ENCODE data around the gene STXBP5. TPM values are rescaled to one million over a fixed set of nuclear protein-coding genes. Genes with fewer than 3 reads are reported as not detected.
"Not testable (repeated sequence)": the region's sequence is repeated elsewhere in the genome, so short reads cannot be mapped to it uniquely, and the experiment has no call there.

Gene STXBP5
- polyA plus RNA-seq, 1 donor (not counting 4 experiments of a cell fraction or from before 2014, with no cell fraction given), result 19.4 TPM

- H3K27ac ChIP-seq (ENCODE audit: control insufficient read depth, insufficient read depth, low read length), result no peak overlapping the region
These were observed 168.6 kb downstream of the STXBP5 start for GRCh38 chr6:147372806-147373205.

DNA sequence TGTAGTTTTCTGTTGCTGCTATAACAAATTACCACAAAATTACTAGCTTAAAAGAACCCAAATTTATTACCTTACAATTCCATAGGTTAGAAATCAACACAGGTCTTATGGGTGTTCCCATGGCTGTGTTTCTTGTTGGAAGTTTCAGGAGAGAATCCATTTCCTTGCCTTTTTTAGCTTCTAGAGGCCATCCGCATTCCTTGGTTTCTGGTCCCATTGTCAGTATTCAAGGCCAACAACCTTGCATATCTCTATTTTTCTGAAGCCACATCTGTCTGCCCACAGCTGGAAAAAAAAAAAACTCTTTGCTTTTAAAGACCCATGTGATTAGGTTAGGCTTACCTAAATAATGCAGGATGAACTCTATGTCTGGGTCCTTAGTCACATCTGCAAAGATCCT, 174.6 kb downstream of the STXBP5 start:
- Histone ChIP-seq H3K27me3 (ENCODE audit: control insufficient read depth, extremely low read depth, insufficient read depth, low read length) (no peaks in the 10 kb centered on the region), H3K4me2 (ENCODE audit: control insufficient read depth, extremely low read depth, insufficient read depth, low read depth, low read length) (no peak overlapping the region), H4K20me1 (ENCODE audit: control insufficient read depth, extremely low read depth, insufficient read depth, low read length) (no peaks in the 10 kb centered on the region), H3K36me3 (ENCODE audit: control insufficient read depth in 2 of 2, extremely low read depth in 1 of 2, insufficient read depth in 2 of 2, low read length in 2 of 2) (peaks cover 0 to 2% of the 10 kb centered on the region in 2 experiments), H2AFZ (ENCODE audit: control insufficient read depth, low read length) (no peak overlapping the region), H3K4me1 (ENCODE audit: control insufficient read depth, extremely low read depth, insufficient read depth, low read length) (no peaks in the 10 kb centered on the region), H3K79me2 (ENCODE audit: control insufficient read depth, insufficient read depth, low read length) (no peaks in the 10 kb centered on the region), H3K9me1 (ENCODE audit: control insufficient read depth, extremely low read depth, insufficient read depth, low read length) (no peaks in the 10 kb centered on the region), H3K27ac (ENCODE audit: control insufficient read depth, insufficient read depth, low read length) (no peak overlapping the region), H3K9ac (ENCODE audit: control insufficient read depth, extremely low read depth, insufficient read depth, low read length) (no peak overlapping the region), H3K4me3 (ENCODE audit: control insufficient read depth in 2 of 3, extremely low read depth in 1 of 3, insufficient read depth in 2 of 3, low read depth in 1 of 3, low read length in 3 of 3) (no peak overlapping the region), H3K9me3 (ENCODE audit: control insufficient read depth, low read depth, low read length) (no peaks in the 10 kb centered on the region)
- dilution Hi-C loops (cut with MboI; ENCODE audit: extremely low pct_ligation_motif_present, low sequenced_read_pairs), result no loop called here
- DNase-seq (ENCODE audit: low read depth, low spot score) (no peak), FAIRE-seq (no peak)
- TF ChIP-seq CTCF (optimal IDR thresholded peaks at IDR 0.05 in 1 of 3, IDR thresholded peaks at IDR 0.05 in 1 of 3, conservative IDR thresholded peaks at IDR 0.05 in 1 of 3; ENCODE audit: extremely low read depth in 1 of 3, insufficient read depth in 2 of 3, low read length in 3 of 3), result no peak
- TF ChIP-seq EZH2 (IDR thresholded peaks at IDR 0.05; ENCODE audit: low read length), result no peak

More at GRCh38 chr6:147372806-147373205, 168.6 kb downstream of the STXBP5 start:
- no peak overlapping the region for H3K4me2 ChIP-seq (ENCODE audit: control insufficient read depth, extremely low read depth, insufficient read depth, low read depth, low read length)
- no peaks in the 10 kb centered on the region for H3K79me2 ChIP-seq (ENCODE audit: control insufficient read depth, insufficient read depth, low read length)
- DNase-seq (ENCODE audit: low read depth, low spot score) (no peak), FAIRE-seq (no peak)
- no peaks in the 10 kb centered on the region for H3K27me3 ChIP-seq (ENCODE audit: control insufficient read depth, extremely low read depth, insufficient read depth, low read length)
- H3K36me3 ChIP-seq (ENCODE audit: control insufficient read depth in 2 of 2, extremely low read depth in 1 of 2, insufficient read depth in 2 of 2, low read length in 2 of 2), result no peaks in the 10 kb centered on the region
- H3K9me3 ChIP-seq (ENCODE audit: control insufficient read depth, low read depth, low read length), result no peaks in the 10 kb centered on the region
- H3K4me3 ChIP-seq (ENCODE audit: control insufficient read depth in 2 of 3, extremely low read depth in 1 of 3, insufficient read depth in 2 of 3, low read depth in 1 of 3, low read length in 3 of 3), result no peak overlapping the region
- H3K9me1 ChIP-seq (ENCODE audit: control insufficient read depth, extremely low read depth, insufficient read depth, low read length), result no peaks in the 10 kb centered on the region
- dilution Hi-C loops (cut with MboI; ENCODE audit: extremely low pct_ligation_motif_present, low sequenced_read_pairs), result no loop called here
- no peak for TF ChIP-seq CTCF (optimal IDR thresholded peaks at IDR 0.05 in 1 of 3, IDR thresholded peaks at IDR 0.05 in 1 of 3, conservative IDR thresholded peaks at IDR 0.05 in 1 of 3; ENCODE audit: extremely low read depth in 1 of 3, insufficient read depth in 2 of 3, low read length in 3 of 3)
- no peak for TF ChIP-seq EZH2 (IDR thresholded peaks at IDR 0.05; ENCODE audit: low read length)
- no peak overlapping the region for H2AFZ ChIP-seq (ENCODE audit: control insufficient read depth, low read length)
- H3K9ac ChIP-seq (ENCODE audit: control insufficient read depth, extremely low read depth, insufficient read depth, low read length), result no peak overlapping the region
- no peaks in the 10 kb centered on the region for H3K4me1 ChIP-seq (ENCODE audit: control insufficient read depth, extremely low read depth, insufficient read depth, low read length)
- no peaks in the 10 kb centered on the region for H4K20me1 ChIP-seq (ENCODE audit: control insufficient read depth, extremely low read depth, insufficient read depth, low read length)

GRCh38 chr6:147380841-147381240, 176.6 kb downstream of the STXBP5 start:
- H3K79me2 ChIP-seq (ENCODE audit: control insufficient read depth, insufficient read depth, low read length); H3K4me1 ChIP-seq (ENCODE audit: control insufficient read depth, extremely low read depth, insufficient read depth, low read length); dilution Hi-C loops (cut with MboI; ENCODE audit: extremely low pct_ligation_motif_present, low sequenced_read_pairs); H3K27me3 ChIP-seq (ENCODE audit: control insufficient read depth, extremely low read depth, insufficient read depth, low read length); H3K36me3 ChIP-seq (ENCODE audit: control insufficient read depth in 2 of 2, extremely low read depth in 1 of 2, insufficient read depth in 2 of 2, low read length in 2 of 2); H2AFZ ChIP-seq (ENCODE audit: control insufficient read depth, low read length); H3K9ac ChIP-seq (ENCODE audit: control insufficient read depth, extremely low read depth, insufficient read depth, low read length); H3K4me3 ChIP-seq (ENCODE audit: control insufficient read depth in 2 of 3, extremely low read depth in 1 of 3, insufficient read depth in 2 of 3, low read depth in 1 of 3, low read length in 3 of 3); H3K27ac ChIP-seq (ENCODE audit: control insufficient read depth, insufficient read depth, low read length); H4K20me1 ChIP-seq (ENCODE audit: control insufficient read depth, extremely low read depth, insufficient read depth, low read length); H3K9me3 ChIP-seq (ENCODE audit: control insufficient read depth, low read depth, low read length); FAIRE-seq; H3K4me2 ChIP-seq (ENCODE audit: control insufficient read depth, extremely low read depth, insufficient read depth, low read depth, low read length); DNase-seq (ENCODE audit: low read depth, low spot score); H3K9me1 ChIP-seq (ENCODE audit: control insufficient read depth, extremely low read depth, insufficient read depth, low read length): not testable (repeated sequence)
